NCI-H2029 (cell line): Measurements from ENCODE around the gene FCN1.

Experiments
- DNase-seq: peaks from one replicate; lab custom pipeline; 2025; lab: John Stamatoyannopoulos, UW

Gene FCN1

GRCh38 chr9:134891053-134891452, 26.7 kb downstream of the FCN1 start:
- no peak for DNase-seq

- DNase-seq = no peak
Observed at GRCh38 chr9:134890155-134890495, 27.6 kb downstream of the FCN1 start.

GRCh38 chr9:134889386-134890154, 28.1 kb downstream of the FCN1 start:
- no peak for DNase-seq

GRCh38 chr9:134888603-134889190, 29.0 kb downstream of the FCN1 start:
- DNase-seq = no peak

GRCh38 chr9:134887686-134888602, 29.8 kb downstream of the FCN1 start:
- no peak for DNase-seq

GRCh38 chr9:134887219-134887618, 30.5 kb downstream of the FCN1 start:
- DNase-seq = no peak

- DNase-seq = no peak
Observed at GRCh38 chr9:134886413-134886913, 31.2 kb downstream of the FCN1 start.

- DNase-seq = no peak
Observed at GRCh38 chr9:134885679-134886412, 31.9 kb downstream of the FCN1 start.

GRCh38 chr9:134885001-134885678, 32.6 kb downstream of the FCN1 start:
- no peak for DNase-seq

GRCh38 chr9:134884492-134884891, 33.2 kb downstream of the FCN1 start:
- no peak for DNase-seq

GRCh38 chr9:134883040-134883782, 34.5 kb downstream of the FCN1 start:
- DNase-seq = no peak

GRCh38 chr9:134882204-134882785, 35.4 kb downstream of the FCN1 start:
- no peak for DNase-seq

- no peak for DNase-seq
Observed at GRCh38 chr9:134881313-134881670, 36.4 kb downstream of the FCN1 start.

- DNase-seq = no peak
Observed at GRCh38 chr9:134880484-134881312, 37.0 kb downstream of the FCN1 start, which contains the start of gene FCN2. TSS of gene FCN2 (plus strand) at chr9:134880810. CDS start at chr9:134880822, 12 bp downstream.

- no peak for DNase-seq
Observed at GRCh38 chr9:134879664-134880483, 37.8 kb downstream of the FCN1 start.

- no peak for DNase-seq
Observed at GRCh38 chr9:134877541-134877940, 40.2 kb downstream of the FCN1 start.

GRCh38 chr9:134875371-134875770, 42.3 kb downstream of the FCN1 start:
- no peak for DNase-seq

GRCh38 chr9:134872482-134873231, 45.1 kb downstream of the FCN1 start:
- no peak for DNase-seq
